OCI-LY7 (cell line): Measurements from ENCODE around the gene ABCD1. TPM values are rescaled to one million over a fixed set of nuclear protein-coding genes. Genes with fewer than 3 reads are reported as not detected.

Experiments used
- BruUV-seq: library from RNA; stranded (reverse); fragments of 400-500 nt; replicated peaks from 2 replicates; lab custom pipeline; 2021; lab: Mats Ljungman, UMichigan
- CTCF ChIA-PET: fragments of 300-600 bp; sonication (Branson Sonifier 250); formaldehyde crosslinking; loops from one replicate; lab custom pipeline; 2022; ENCODE audit warnings: antibody characterized with exemption; ENCODE audit not compliant: unreplicated experiment; lab: Charles Lee
- POLR2A ChIA-PET: fragments of 300-600 bp; sonication (Branson Sonifier 250); formaldehyde crosslinking; loops from one replicate; lab custom pipeline; 2022; ENCODE audit warnings: antibody characterized with exemption; lab: Charles Lee
- DNase-seq: peaks from one replicate; pipeline ENCODE4 v3.0.0-alpha.2; 2015; ENCODE audit warnings: low spot score
- H2AFZ ChIP-seq: fragments of 200-600 bp; sonication (generic), shearing (Covaris generic); 2 replicates; pipeline ENCODE4 v1.6.1; 2014; ENCODE audit warnings: mild to moderate bottlenecking, antibody characterized with exemption, low read length, moderate library complexity
- H3K27ac ChIP-seq: fragments of 200-600 bp; sonication (generic); 2 replicates; pipeline ENCODE4 v1.5.1; 2014; ENCODE audit warnings: mixed run types, low read depth, mild to moderate bottlenecking, moderate library complexity, low read length, inconsistent platforms; ENCODE audit not compliant: poor library complexity, severe bottlenecking
- H3K36me3 ChIP-seq: fragments of 200-600 bp; sonication (generic); 2 replicates; pipeline ENCODE4 v1.6.1; 2014; ENCODE audit warnings: mild to moderate bottlenecking, antibody characterized with exemption, low read length, moderate library complexity, mixed read lengths; ENCODE audit not compliant: insufficient read depth
- H3K4me1 ChIP-seq: fragments of 200-600 bp; sonication (generic); 2 replicates; pipeline ENCODE4 v1.5.1; 2014; ENCODE audit warnings: mild to moderate bottlenecking, low read length; ENCODE audit not compliant: insufficient read depth, poor library complexity, severe bottlenecking
- H3K4me2 ChIP-seq: fragments of 200-600 bp; sonication (generic); 2 replicates; pipeline ENCODE4 v1.6.1; 2014; ENCODE audit warnings: mild to moderate bottlenecking, low read length
- H3K4me3 ChIP-seq: fragments of 200-600 bp; sonication (generic); 2 replicates; pipeline ENCODE4 v1.5.1; 2014; ENCODE audit warnings: mild to moderate bottlenecking, low read depth, low read length; ENCODE audit not compliant: poor library complexity, severe bottlenecking
- H3K79me2 ChIP-seq: fragments of 200-600 bp; sonication (generic); 2 replicates; pipeline ENCODE4 v1.6.1; 2016; ENCODE audit warnings: low read depth, mild to moderate bottlenecking, low read length, moderate library complexity, mixed read lengths; ENCODE audit not compliant: insufficient read depth
- H3K9me2 ChIP-seq: fragments of 200-600 bp; sonication (generic); 2 replicates; pipeline ENCODE4 v1.6.1; 2016; ENCODE audit warnings: mild to moderate bottlenecking, low read length, mixed read lengths; ENCODE audit not compliant: insufficient read depth
- H3K9me3 ChIP-seq: fragments of 200-600 bp; sonication (generic); 2 replicates; pipeline ENCODE4 v1.6.1; 2014; ENCODE audit warnings: mild to moderate bottlenecking, mixed run types, low read length, mixed read lengths
- H4K20me1 ChIP-seq: fragments of 200-600 bp; sonication (generic); 2 replicates; pipeline ENCODE4 v1.6.1; 2014; ENCODE audit warnings: mild to moderate bottlenecking, antibody characterized with exemption, low read length, moderate library complexity, mixed read lengths; ENCODE audit not compliant: insufficient read depth
- CTCF ChIP-seq: fragments of 200-600 bp; sonication (generic); conservative IDR thresholded peaks from 2 replicates; pipeline ENCODE4 v1.5.1; 2014; ENCODE audit warnings: mild to moderate bottlenecking, antibody characterized with exemption, low read length, moderate library complexity, mixed read lengths
- EZH2phosphoT487 ChIP-seq: fragments of 200-600 bp; sonication (generic); IDR thresholded peaks from 2 replicates; pipeline ENCODE4 v1.6.1; 2018; ENCODE audit warnings: low read depth, borderline replicate concordance, mild to moderate bottlenecking, mixed run types, antibody characterized with exemption, low read length, moderate library complexity, mixed read lengths
- intact Hi-C: fragments of 100-400 bp; cut with micrococcal nuclease; formaldehyde crosslinking; loops from one replicate; pipeline ENCODE4 v1.10.0; 2022; ENCODE audit not compliant: unreplicated experiment
- total RNA-seq, 2 experiments: library from RNA; depleted of rRNA in 1 of 2; stranded (reverse); fragments of >200 nt in 1 of 2; shearing (Covaris generic) in 1 of 2; gene quantifications; 2 replicates each; pipeline ENCODE4 v1.2.3, GENCODE V29; 2014 to 2022

Gene ABCD1
- total RNA-seq, 2 experiments from 2014 or later, result 6.9 to 8.8 TPM

DNA sequence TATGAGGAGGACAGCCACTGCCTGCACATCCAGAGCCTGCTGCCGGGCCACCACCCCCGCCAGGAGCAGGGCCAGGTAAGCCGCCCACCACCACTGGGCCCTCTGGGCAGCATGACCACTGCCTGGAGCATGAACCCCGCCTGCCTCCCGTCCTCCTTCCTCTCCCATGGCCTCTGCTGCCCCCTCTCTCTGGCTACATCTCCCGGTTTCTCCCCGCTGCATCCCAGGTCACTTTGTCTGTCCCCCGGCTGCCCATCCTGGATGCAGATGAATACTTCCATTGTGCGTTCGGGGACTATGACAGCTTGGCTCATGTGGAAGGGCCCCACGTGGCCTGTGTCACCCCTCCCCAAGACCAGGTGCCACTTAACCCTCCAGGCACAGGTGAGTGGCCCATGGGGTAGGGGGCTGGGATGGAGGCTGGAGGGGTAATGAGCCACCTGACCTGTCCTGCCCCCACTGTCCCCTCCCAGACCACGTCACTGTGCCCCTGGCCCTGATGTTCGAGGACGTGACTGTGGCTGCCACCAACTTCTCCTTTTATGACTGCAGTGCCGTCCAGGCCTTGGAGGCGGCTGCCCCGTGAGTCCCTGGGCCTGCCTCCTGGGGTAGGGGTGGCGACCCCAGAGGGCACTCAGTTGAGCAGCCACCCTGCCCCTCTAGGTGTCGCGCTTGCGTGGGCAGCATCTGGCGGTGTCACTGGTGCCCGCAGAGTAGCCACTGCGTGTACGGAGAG, 45.4 kb downstream of the ABCD1 start:
- no peak overlapping the region for H2AFZ ChIP-seq
- peaks cover 6% of the 10 kb centered on the region for H3K4me1 ChIP-seq
- no peak overlapping the region for H3K4me2 ChIP-seq
- H3K36me3 ChIP-seq, result no peaks in the 10 kb centered on the region
- POLR2A ChIA-PET, result no interaction called here
- TF ChIP-seq EZH2phosphoT487, result no peak
- TF ChIP-seq CTCF, result no peak
- CTCF ChIA-PET, result no interaction called here
- BruUV-seq, result no TSS peak
- no peaks in the 10 kb centered on the region for H3K9me3 ChIP-seq
- H3K27ac ChIP-seq, result no peak overlapping the region
- intact Hi-C loops, result loop anchor here (10.0 kb wide), 2 partner anchors 65 to 85 kb away; partner anchors contain the start of genes PDZD4 and SLC6A8
- H3K79me2 ChIP-seq, result no peaks in the 10 kb centered on the region
- H3K4me3 ChIP-seq, result no peak overlapping the region
- no peaks in the 10 kb centered on the region for H4K20me1 ChIP-seq
- H3K9me2 ChIP-seq, result no peaks in the 10 kb centered on the region
- DNase-seq, result no peak

- ChIA-PET POLR2A (no interaction called here), CTCF (no interaction called here)
- Histone ChIP-seq H3K9me3 (no peaks in the 10 kb centered on the region), H3K4me3 (no peak overlapping the region), H3K27ac (no peak overlapping the region), H4K20me1 (no peaks in the 10 kb centered on the region), H3K9me2 (no peaks in the 10 kb centered on the region), H3K4me2 (no peak overlapping the region), H2AFZ (no peak overlapping the region), H3K36me3 (no peaks in the 10 kb centered on the region), H3K79me2 (no peaks in the 10 kb centered on the region), H3K4me1 (peaks cover 5% of the 10 kb centered on the region)
- intact Hi-C loops, result no loop called here
- no peak for DNase-seq
- no TSS peak for BruUV-seq
- TF ChIP-seq CTCF, result no peak
- TF ChIP-seq EZH2phosphoT487, result no peak
Measured at GRCh38 chrX:153770601-153771414, 46.2 kb downstream of the ABCD1 start.
